K562 (cell line): ENCODE measurements around the gene GLTP. TPM values are rescaled to one million over a fixed set of nuclear protein-coding genes. Genes with fewer than 3 reads are reported as not detected.

Source experiments
- ASH1L ChIP-seq: fragments of 450-650 bp; IDR thresholded peaks from 2 replicates; pipeline ENCODE4 v1.6.1; 2018; ENCODE audit warnings: borderline replicate concordance, mild to moderate bottlenecking, low read depth; ENCODE audit not compliant: partially characterized antibody
- C11orf30 ChIP-seq: fragments of 450-650 bp; IDR thresholded peaks from 2 replicates; pipeline ENCODE4 v1.6.1; 2016; ENCODE audit warnings: low read depth, mild to moderate bottlenecking
- CC2D1A ChIP-seq: fragments of 450-650 bp; IDR thresholded peaks from 2 replicates; pipeline ENCODE4 v1.6.1; 2017; ENCODE audit warnings: mild to moderate bottlenecking
- DACH1 ChIP-seq: fragments of 450-650 bp; IDR thresholded peaks from 2 replicates; pipeline ENCODE4 v1.6.1; 2018; ENCODE audit not compliant: partially characterized antibody
- DPF2 ChIP-seq: fragments of 450-650 bp; IDR thresholded peaks from 2 replicates; pipeline ENCODE4 v1.6.1; 2016
- ETS1 ChIP-seq: conservative IDR thresholded peaks from 2 replicates; pipeline ENCODE4 v1.6.1; 2011; ENCODE audit warnings: low read depth, mild to moderate bottlenecking, low read length; ENCODE audit not compliant: control insufficient read depth
- MAZ ChIP-seq, 2 experiments: fragments of 450-650 bp in 1 of 2; sonication (generic) in 1 of 2; formaldehyde crosslinking; IDR thresholded peaks in 1 of 2; conservative IDR thresholded peaks in 1 of 2; 2 replicates each; pipeline versions ENCODE4 v1.4.0 to v1.5.0; 2020; ENCODE audit warnings: mild to moderate bottlenecking in 1 of 2, missing genetic modification reagents in 1 of 2
- POLR2B ChIP-seq: fragments of 450-650 bp; IDR thresholded peaks from 2 replicates; pipeline ENCODE4 v1.6.1; 2018; ENCODE audit warnings: low read depth; ENCODE audit not compliant: partially characterized antibody
- PPARD ChIP-seq: fragments of 250-450 bp; sonication (Bioruptor Pico); IDR thresholded peaks from 2 replicates; pipeline ENCODE4 v1.8.0; 2022; ENCODE audit warnings: inconsistent platforms, mild to moderate bottlenecking, moderate library complexity
- RREB1 ChIP-seq: fragments of 250-450 bp; sonication (Bioruptor Pico); IDR thresholded peaks from 2 replicates; pipeline ENCODE4 v1.4.0; 2020
- ZNF12 ChIP-seq: sonication (generic); formaldehyde crosslinking; IDR thresholded peaks from 2 replicates; pipeline ENCODE4 v1.4.0; 2020; ENCODE audit warnings: mild to moderate bottlenecking, missing genetic modification reagents
- ZNF445 ChIP-seq: fragments of 250-450 bp; sonication (Bioruptor Pico); IDR thresholded peaks from 2 replicates; pipeline ENCODE4 v1.4.0; 2020; ENCODE audit warnings: low read depth, mild to moderate bottlenecking, moderate library complexity
- polyA plus RNA-seq, 8 experiments: library from polyadenylated mRNA; depleted of rRNA in 4 of 8; stranded (reverse) in 5 of 8; unstranded in 3 of 8; fragments of >200 nt; fragmentation: Nextera tagmentation in 2 of 8; fragmentation: Illumina TruSeq in 1 of 8; extraction: Ambion mirVana in 2 of 8; extraction: Trizol in 1 of 8; gene quantifications; 2 replicates each; pipeline versions ENCODE4 v1.2.1 to v1.2.3, GENCODE V29; 2011 to 2014; ENCODE audit warnings: inconsistent platforms in 1 of 8, missing spikeins in 1 of 8
- total RNA-seq, 7 experiments: library from RNA; depleted of rRNA in 6 of 7; stranded (reverse); fragments of >200 nt in 6 of 7; fragmentation: Illumina TruSeq in 2 of 7; extraction: Trizol in 2 of 7; gene quantifications; 2 replicates each; pipeline versions ENCODE4 v1.2.1 to v1.2.3, GENCODE V29; 2011 to 2021; ENCODE audit warnings: low replicate concordance in 1 of 7
- TF ChIP-seq, protein P1 (sequence below): fragments of 250-450 bp; sonication (Bioruptor Pico); IDR thresholded peaks from 2 replicates; pipeline ENCODE4 v1.8.0; 2021; ENCODE audit warnings: moderate library complexity, mild to moderate bottlenecking, inconsistent platforms
- TF ChIP-seq, protein P2 (sequence below): fragments of 250-450 bp; sonication (Bioruptor Pico); IDR thresholded peaks from 2 replicates; pipeline ENCODE4 v1.4.0; 2020; ENCODE audit warnings: mild to moderate bottlenecking, moderate library complexity

GLTP gene
- total and polyA plus RNA-seq, 9 of the 15 experiments (the other 6 are each of a cell fraction or from before 2014, with no cell fraction given), result 4.4 to 8.3 (median 6.1) TPM

DNA sequence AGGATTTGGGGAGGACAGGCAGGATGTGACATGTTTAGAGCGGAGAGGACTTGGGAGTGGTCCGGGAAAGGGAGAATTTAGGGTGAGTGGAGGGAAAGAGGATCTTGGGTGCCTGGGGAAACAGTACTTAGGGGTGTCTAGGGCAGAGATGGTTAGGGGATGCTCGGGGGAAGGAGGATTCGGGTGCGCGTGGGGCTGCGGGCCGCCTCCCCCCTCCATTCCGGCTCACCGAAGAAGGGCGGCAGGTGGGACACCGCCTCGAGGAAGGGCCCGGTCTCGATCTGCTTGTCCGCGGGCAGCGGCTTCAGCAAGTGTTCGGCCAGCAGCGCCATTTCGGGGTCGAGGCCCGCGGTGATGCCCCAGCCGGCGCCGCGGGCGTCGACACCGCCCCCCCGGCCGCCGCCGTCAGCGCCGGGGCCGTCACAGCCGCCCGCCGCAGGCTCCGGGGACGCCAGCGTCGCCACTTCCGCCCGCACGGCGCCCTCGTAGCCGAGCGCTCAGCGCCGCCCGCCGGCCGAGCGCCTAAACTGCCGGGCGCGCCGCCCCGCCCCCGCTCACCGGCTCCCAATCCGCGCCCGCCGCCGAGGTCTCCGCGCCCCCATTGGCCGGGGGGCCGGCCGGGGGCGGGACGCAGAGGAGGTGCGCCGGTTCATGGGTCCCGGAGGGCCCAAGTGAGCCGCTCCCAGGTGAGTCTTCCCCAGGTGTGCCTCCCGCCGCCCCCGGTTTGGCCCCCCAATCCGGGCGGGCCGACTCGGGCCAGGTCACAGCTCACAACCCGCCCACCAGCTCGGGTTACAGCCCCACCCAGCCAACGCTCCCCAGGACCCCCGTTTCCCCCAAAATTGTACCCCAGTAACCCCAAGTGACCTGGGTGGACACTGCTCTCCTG lies at the start of gene GLTP (continued):
- peak; percentile 74; the same call in 1 of the 2 replicates for TF ChIP-seq ETS1
- TF ChIP-seq DPF2, result no peak
- TF ChIP-seq ZNF445 (CRISPR knock-in tag), result no peak
- TF ChIP-seq CC2D1A, result no peak
- TF ChIP-seq DACH1, result no peak
- no peak for TF ChIP-seq POLR2B
- TF ChIP-seq MAZ (CRISPR knock-in tag; conservative IDR thresholded peaks at IDR 0.05 in 1 of 2, IDR thresholded peaks at IDR 0.05 in 1 of 2), result no peak; a peak in 1 of 4 replicates
- TF ChIP-seq, protein P1, sequence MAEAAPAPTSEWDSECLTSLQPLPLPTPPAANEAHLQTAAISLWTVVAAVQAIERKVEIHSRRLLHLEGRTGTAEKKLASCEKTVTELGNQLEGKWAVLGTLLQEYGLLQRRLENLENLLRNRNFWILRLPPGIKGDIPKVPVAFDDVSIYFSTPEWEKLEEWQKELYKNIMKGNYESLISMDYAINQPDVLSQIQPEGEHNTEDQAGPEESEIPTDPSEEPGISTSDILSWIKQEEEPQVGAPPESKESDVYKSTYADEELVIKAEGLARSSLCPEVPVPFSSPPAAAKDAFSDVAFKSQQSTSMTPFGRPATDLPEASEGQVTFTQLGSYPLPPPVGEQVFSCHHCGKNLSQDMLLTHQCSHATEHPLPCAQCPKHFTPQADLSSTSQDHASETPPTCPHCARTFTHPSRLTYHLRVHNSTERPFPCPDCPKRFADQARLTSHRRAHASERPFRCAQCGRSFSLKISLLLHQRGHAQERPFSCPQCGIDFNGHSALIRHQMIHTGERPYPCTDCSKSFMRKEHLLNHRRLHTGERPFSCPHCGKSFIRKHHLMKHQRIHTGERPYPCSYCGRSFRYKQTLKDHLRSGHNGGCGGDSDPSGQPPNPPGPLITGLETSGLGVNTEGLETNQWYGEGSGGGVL, result no peak
- no peak for TF ChIP-seq RREB1 (CRISPR knock-in tag)
- no peak for TF ChIP-seq ASH1L
- no peak for TF ChIP-seq ZNF12 (CRISPR knock-in tag)
- no peak for TF ChIP-seq C11orf30
- no peak for TF ChIP-seq PPARD (CRISPR knock-in tag)
- TF ChIP-seq, protein P2, sequence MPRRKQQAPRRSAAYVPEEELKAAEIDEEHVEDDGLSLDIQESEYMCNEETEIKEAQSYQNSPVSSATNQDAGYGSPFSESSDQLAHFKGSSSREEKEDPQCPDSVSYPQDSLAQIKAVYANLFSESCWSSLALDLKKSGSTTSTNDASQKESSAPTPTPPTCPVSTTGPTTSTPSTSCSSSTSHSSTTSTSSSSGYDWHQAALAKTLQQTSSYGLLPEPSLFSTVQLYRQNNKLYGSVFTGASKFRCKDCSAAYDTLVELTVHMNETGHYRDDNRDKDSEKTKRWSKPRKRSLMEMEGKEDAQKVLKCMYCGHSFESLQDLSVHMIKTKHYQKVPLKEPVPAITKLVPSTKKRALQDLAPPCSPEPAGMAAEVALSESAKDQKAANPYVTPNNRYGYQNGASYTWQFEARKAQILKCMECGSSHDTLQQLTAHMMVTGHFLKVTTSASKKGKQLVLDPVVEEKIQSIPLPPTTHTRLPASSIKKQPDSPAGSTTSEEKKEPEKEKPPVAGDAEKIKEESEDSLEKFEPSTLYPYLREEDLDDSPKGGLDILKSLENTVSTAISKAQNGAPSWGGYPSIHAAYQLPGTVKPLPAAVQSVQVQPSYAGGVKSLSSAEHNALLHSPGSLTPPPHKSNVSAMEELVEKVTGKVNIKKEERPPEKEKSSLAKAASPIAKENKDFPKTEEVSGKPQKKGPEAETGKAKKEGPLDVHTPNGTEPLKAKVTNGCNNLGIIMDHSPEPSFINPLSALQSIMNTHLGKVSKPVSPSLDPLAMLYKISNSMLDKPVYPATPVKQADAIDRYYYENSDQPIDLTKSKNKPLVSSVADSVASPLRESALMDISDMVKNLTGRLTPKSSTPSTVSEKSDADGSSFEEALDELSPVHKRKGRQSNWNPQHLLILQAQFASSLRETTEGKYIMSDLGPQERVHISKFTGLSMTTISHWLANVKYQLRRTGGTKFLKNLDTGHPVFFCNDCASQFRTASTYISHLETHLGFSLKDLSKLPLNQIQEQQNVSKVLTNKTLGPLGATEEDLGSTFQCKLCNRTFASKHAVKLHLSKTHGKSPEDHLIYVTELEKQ (CRISPR knock-in tag), result no peak
